Measurements from ENCODE around the gene MOV10L1. TPM values are rescaled to one million over a fixed set of nuclear protein-coding genes. Genes with fewer than 3 reads are reported as not detected.

MOV10L1 gene
- total and polyA plus RNA-seq, 7 experiments from 2014 or later, result not detected

- no peak for DNase-seq
- no peaks in the 10 kb centered on the region for H3K9me3 ChIP-seq (ENCODE audit: control insufficient read depth in 2 of 3, low read length in 3 of 3)
- H3K27me3 Mint-ChIP-seq, result peaks cover 13 to 23% (median 20%) of the 10 kb centered on the region in 5 donors
- H3K27ac Mint-ChIP-seq, result no peak overlapping the region
- ChIA-PET POLR2A (no interaction called here), CTCF (no interaction called here)
- H3K4me3 Mint-ChIP-seq, result no peak overlapping the region
- no peaks in the 10 kb centered on the region for H3K9me3 Mint-ChIP-seq
- H3K4me1 ChIP-seq (ENCODE audit: control insufficient read depth in 2 of 2, insufficient read depth in 2 of 2, low read length in 2 of 2), result no peaks in the 10 kb centered on the region
- no peak overlapping the region for H3K27ac ChIP-seq (ENCODE audit: low read depth, low read length)
- H3K4me1 Mint-ChIP-seq, result peaks cover 0 to 16% (median 11%) of the 10 kb centered on the region in 7 donors
- no peak for ATAC-seq
- no peak overlapping the region for H3K4me3 ChIP-seq (ENCODE audit: low read length)
- peaks cover 0 to 3% (median 0%) of the 10 kb centered on the region in 5 donors for H3K36me3 Mint-ChIP-seq
- intact Hi-C loops (cut with micrococcal nuclease), result no loop called here
- no peaks in the 10 kb centered on the region for H3K27me3 ChIP-seq (ENCODE audit: control insufficient read depth in 2 of 2, insufficient read depth in 2 of 2, low read length in 2 of 2)
- no peaks in the 10 kb centered on the region for H3K36me3 ChIP-seq (ENCODE audit: control insufficient read depth in 2 of 3, insufficient read depth in 3 of 3, low read length in 3 of 3)
Observed at GRCh38 chr22:50046481-50047245, 43.1 kb upstream of the MOV10L1 start.

- Mint-ChIP-seq H3K9me3 (peaks cover 0 to 3% (median 0%) of the 10 kb centered on the region in 11 donors), H3K27ac (no peak overlapping the region), H3K36me3 (peaks cover 0 to 3% (median 0%) of the 10 kb centered on the region in 5 donors), H3K4me3 (no peak overlapping the region), H3K4me1 (peaks cover 0 to 16% (median 11%) of the 10 kb centered on the region in 7 donors), H3K27me3 (peaks cover 13 to 22% (median 16%) of the 10 kb centered on the region in 5 donors)
- no peaks in the 10 kb centered on the region for H3K36me3 ChIP-seq (ENCODE audit: control insufficient read depth in 2 of 3, insufficient read depth in 3 of 3, low read length in 3 of 3)
- DNase-seq (no peak), ATAC-seq (no peak)
- ChIA-PET CTCF (no interaction called here), POLR2A (interaction anchor here (1.0 kb wide), 1 partner anchor 12 kb away, joined by 4 read pairs; no protein-coding TSS in a partner anchor)
- no peak overlapping the region for H3K27ac ChIP-seq (ENCODE audit: low read depth, low read length)
- no peaks in the 10 kb centered on the region for H3K4me1 ChIP-seq (ENCODE audit: control insufficient read depth in 2 of 2, insufficient read depth in 2 of 2, low read length in 2 of 2)
- H3K4me3 ChIP-seq (ENCODE audit: low read length), result no peak overlapping the region
- intact Hi-C loops (cut with micrococcal nuclease), result no loop called here
- no peaks in the 10 kb centered on the region for H3K9me3 ChIP-seq (ENCODE audit: control insufficient read depth in 2 of 3, low read length in 3 of 3)
- no peaks in the 10 kb centered on the region for H3K27me3 ChIP-seq (ENCODE audit: control insufficient read depth in 2 of 2, insufficient read depth in 2 of 2, low read length in 2 of 2)
Observed at GRCh38 chr22:50047346-50047745, 42.5 kb upstream of the MOV10L1 start.

GRCh38 chr22:50048061-50048765 is 41.6 kb upstream of the MOV10L1 start:
- ATAC-seq (no peak), DNase-seq (no peak)
- Histone ChIP-seq H3K27ac (ENCODE audit: low read depth, low read length) (no peak overlapping the region), H3K4me3 (ENCODE audit: low read length) (no peak overlapping the region), H3K36me3 (ENCODE audit: control insufficient read depth in 2 of 3, insufficient read depth in 3 of 3, low read length in 3 of 3) (no peaks in the 10 kb centered on the region), H3K4me1 (ENCODE audit: control insufficient read depth in 2 of 2, insufficient read depth in 2 of 2, low read length in 2 of 2) (no peaks in the 10 kb centered on the region), H3K27me3 (ENCODE audit: control insufficient read depth in 2 of 2, insufficient read depth in 2 of 2, low read length in 2 of 2) (no peaks in the 10 kb centered on the region), H3K9me3 (ENCODE audit: control insufficient read depth in 2 of 3, low read length in 3 of 3) (no peaks in the 10 kb centered on the region)
- CTCF ChIA-PET, result no interaction called here
- Mint-ChIP-seq H3K27ac (no peak overlapping the region), H3K9me3 (peaks cover 0 to 10% (median 0%) of the 10 kb centered on the region in 11 donors), H3K27me3 (peaks cover 5 to 13% (median 10%) of the 10 kb centered on the region in 5 donors), H3K4me1 (peaks cover 0 to 13% (median 11%) of the 10 kb centered on the region in 7 donors), H3K4me3 (no peak overlapping the region), H3K36me3 (peaks cover 0 to 3% (median 0%) of the 10 kb centered on the region in 5 donors)
- intact Hi-C loops (cut with micrococcal nuclease), result no loop called here
- POLR2A ChIA-PET, result interaction anchor here (1.0 kb wide), 1 partner anchor 13 kb away, joined by 4 read pairs; no protein-coding TSS in a partner anchor

GRCh38 chr22:50048836-50049235 is 41.0 kb upstream of the MOV10L1 start:
- peaks cover 0 to 15% (median 1%) of the 10 kb centered on the region in 11 donors for H3K9me3 Mint-ChIP-seq
- no peak overlapping the region for H3K27ac Mint-ChIP-seq
- no peak overlapping the region for H3K27ac ChIP-seq (ENCODE audit: low read depth, low read length)
- no peaks in the 10 kb centered on the region for H3K27me3 ChIP-seq (ENCODE audit: control insufficient read depth in 2 of 2, insufficient read depth in 2 of 2, low read length in 2 of 2)
- DNase-seq (no peak), ATAC-seq (no peak)
- intact Hi-C loops (cut with micrococcal nuclease), result no loop called here
- no peaks in the 10 kb centered on the region for H3K9me3 ChIP-seq (ENCODE audit: control insufficient read depth in 2 of 3, low read length in 3 of 3)
- peaks cover 0 to 10% (median 7%) of the 10 kb centered on the region in 5 donors for H3K27me3 Mint-ChIP-seq
- no peak overlapping the region for H3K4me3 Mint-ChIP-seq
- H3K36me3 Mint-ChIP-seq, result peaks cover 0 to 2% (median 0%) of the 10 kb centered on the region in 5 donors
- H3K36me3 ChIP-seq (ENCODE audit: control insufficient read depth in 2 of 3, insufficient read depth in 3 of 3, low read length in 3 of 3), result no peaks in the 10 kb centered on the region
- H3K4me1 ChIP-seq (ENCODE audit: control insufficient read depth in 2 of 2, insufficient read depth in 2 of 2, low read length in 2 of 2), result no peaks in the 10 kb centered on the region
- H3K4me3 ChIP-seq (ENCODE audit: low read length), result no peak overlapping the region
- peaks cover 0 to 7% (median 5%) of the 10 kb centered on the region in 7 donors for H3K4me1 Mint-ChIP-seq
- ChIA-PET CTCF (no interaction called here), POLR2A (no interaction called here)

- Histone ChIP-seq H3K27ac (ENCODE audit: low read depth, low read length) (no peak overlapping the region), H3K4me1 (ENCODE audit: control insufficient read depth in 2 of 2, insufficient read depth in 2 of 2, low read length in 2 of 2) (no peaks in the 10 kb centered on the region), H3K4me3 (ENCODE audit: low read length) (no peak overlapping the region), H3K27me3 (ENCODE audit: control insufficient read depth in 2 of 2, insufficient read depth in 2 of 2, low read length in 2 of 2) (no peaks in the 10 kb centered on the region), H3K36me3 (ENCODE audit: control insufficient read depth in 2 of 3, insufficient read depth in 3 of 3, low read length in 3 of 3) (no peaks in the 10 kb centered on the region), H3K9me3 (ENCODE audit: control insufficient read depth in 2 of 3, low read length in 3 of 3) (no peaks in the 10 kb centered on the region)
- Mint-ChIP-seq H3K27me3 (peaks cover 0 to 13% (median 6%) of the 10 kb centered on the region in 5 donors), H3K4me1 (peaks cover 0 to 4% (median 3%) of the 10 kb centered on the region in 7 donors), H3K9me3 (peaks cover 0 to 19% (median 4%) of the 10 kb centered on the region in 11 donors), H3K36me3 (peaks cover 0 to 4% (median 0%) of the 10 kb centered on the region in 5 donors), H3K27ac (no peak overlapping the region), H3K4me3 (no peak overlapping the region)
- ATAC-seq, result no peak
- CTCF ChIA-PET, result no interaction called here
- no peak for DNase-seq
- intact Hi-C loops (cut with micrococcal nuclease), result no loop called here
- POLR2A ChIA-PET, result no interaction called here
Observed at GRCh38 chr22:50049299-50050195, 40.3 kb upstream of the MOV10L1 start.

- ChIA-PET POLR2A (no interaction called here), CTCF (interaction anchor here (0.6 kb wide), 1 partner anchor 11 kb away, joined by 3 read pairs; no protein-coding TSS in a partner anchor)
- no peaks in the 10 kb centered on the region for H3K4me1 Mint-ChIP-seq
- Histone ChIP-seq H3K27ac (ENCODE audit: low read depth, low read length) (no peak overlapping the region), H3K9me3 (ENCODE audit: control insufficient read depth in 2 of 3, low read length in 3 of 3) (no peaks in the 10 kb centered on the region), H3K36me3 (ENCODE audit: control insufficient read depth in 2 of 3, insufficient read depth in 3 of 3, low read length in 3 of 3) (no peaks in the 10 kb centered on the region), H3K4me3 (ENCODE audit: low read length) (no peak overlapping the region), H3K27me3 (ENCODE audit: control insufficient read depth in 2 of 2, insufficient read depth in 2 of 2, low read length in 2 of 2) (no peaks in the 10 kb centered on the region), H3K4me1 (ENCODE audit: control insufficient read depth in 2 of 2, insufficient read depth in 2 of 2, low read length in 2 of 2) (no peaks in the 10 kb centered on the region)
- no peak for DNase-seq
- H3K27me3 Mint-ChIP-seq, result peaks cover 0 to 23% (median 13%) of the 10 kb centered on the region in 5 donors
- no peak for ATAC-seq
- H3K27ac Mint-ChIP-seq, result no peak overlapping the region
- H3K9me3 Mint-ChIP-seq, result peaks cover 0 to 19% (median 4%) of the 10 kb centered on the region in 11 donors
- H3K4me3 Mint-ChIP-seq, result no peak overlapping the region
- intact Hi-C loops (cut with micrococcal nuclease), result no loop called here
- peaks cover 0 to 4% (median 0%) of the 10 kb centered on the region in 5 donors for H3K36me3 Mint-ChIP-seq
Observed at GRCh38 chr22:50051930-50052329, 37.9 kb upstream of the MOV10L1 start.

Measured in naive thymus-derived CD4-positive, alpha-beta T cell (primary cell).